Smooth muscle cell (in vitro differentiated cells): Measurements from ENCODE around the gene CHAMP1. TPM values are rescaled to one million over a fixed set of nuclear protein-coding genes. Genes with fewer than 3 reads are reported as not detected.
A peak's percentile ranks its signal among the peaks of the same experiment; 100 is the strongest.

Experiments used
- DNase-seq: peaks from one replicate; lab custom pipeline; 2025; ENCODE audit not compliant: unreplicated experiment; lab: John Stamatoyannopoulos, UW
- H2AFZ ChIP-seq: fragments of 200-600 bp; sonication (generic); 2 replicates; pipeline ENCODE4 v1.6.0; 2016; ENCODE audit warnings: antibody characterized with exemption, low read depth, mild to moderate bottlenecking
- H3F3A ChIP-seq: fragments of 200-600 bp; sonication (generic); 2 replicates; pipeline ENCODE4 v1.6.0; 2017; ENCODE audit warnings: antibody characterized with exemption, low read depth
- H3K27ac ChIP-seq: fragments of 200-600 bp; sonication (generic); 2 replicates; pipeline ENCODE4 v1.5.1; 2016; ENCODE audit warnings: low read depth, mild to moderate bottlenecking
- H3K27me3 ChIP-seq: fragments of 200-600 bp; sonication (generic); 2 replicates; pipeline ENCODE4 v1.6.1; 2016; ENCODE audit warnings: low read depth, mild to moderate bottlenecking
- H3K36me3 ChIP-seq: fragments of 200-600 bp; sonication (generic); 2 replicates; pipeline ENCODE4 v1.5.1; 2016; ENCODE audit warnings: low read depth
- H3K4me1 ChIP-seq: fragments of 200-600 bp; sonication (generic); 2 replicates; pipeline ENCODE4 v1.5.1; 2016; ENCODE audit warnings: low read depth
- H3K4me2 ChIP-seq: fragments of 200-600 bp; sonication (generic); 2 replicates; pipeline ENCODE4 v1.6.0; 2016; ENCODE audit warnings: mild to moderate bottlenecking
- H3K4me3 ChIP-seq: fragments of 200-600 bp; sonication (generic); 2 replicates; pipeline ENCODE4 v1.5.1; 2016; ENCODE audit warnings: mild to moderate bottlenecking
- H3K79me2 ChIP-seq: fragments of 200-600 bp; sonication (generic); 2 replicates; pipeline ENCODE4 v1.6.0; 2016; ENCODE audit warnings: low read depth, mild to moderate bottlenecking
- H3K9ac ChIP-seq: fragments of 200-600 bp; sonication (generic); 2 replicates; pipeline ENCODE4 v1.6.0; 2016; ENCODE audit warnings: low read depth
- H3K9me3 ChIP-seq: fragments of 200-600 bp; sonication (generic); replicated peaks from 2 replicates; pipeline ENCODE4 v1.5.1; 2016; ENCODE audit warnings: low read depth
- H4K20me1 ChIP-seq: fragments of 200-600 bp; sonication (generic); 2 replicates; pipeline ENCODE4 v1.6.0; 2016; ENCODE audit warnings: low read depth
- WGBS: methylation state at CpG from one replicate; pipeline ENCODE4 v1.1.7; 2016; ENCODE audit warnings: low lambda C conversion rate; 5-methylcytosine and 5-hydroxymethylcytosine counted together
- polyA plus RNA-seq: library from polyadenylated mRNA; unstranded; fragments of >200 nt; fragmentation: Nextera tagmentation; extraction: Ambion mirVana; gene quantifications from 2 replicates; pipeline ENCODE4 v1.2.1, GENCODE V29; 2016
- total RNA-seq: library from RNA; depleted of rRNA; stranded (reverse); fragments of >200 nt; gene quantifications from 2 replicates; pipeline ENCODE4 v1.2.3, GENCODE V29; 2014
- TF ChIP-seq, protein P1 (sequence below): fragments of 200-600 bp; sonication (generic); IDR thresholded peaks from 2 replicates; pipeline ENCODE4 v1.5.1; 2017; ENCODE audit warnings: borderline replicate concordance, mild to moderate bottlenecking, antibody characterized with exemption; ENCODE audit not compliant: insufficient read depth, poor library complexity, severe bottlenecking

CHAMP1 gene
- total and polyA plus RNA-seq, 2 experiments from 2014 or later = 12.1 to 20.6 TPM

DNA sequence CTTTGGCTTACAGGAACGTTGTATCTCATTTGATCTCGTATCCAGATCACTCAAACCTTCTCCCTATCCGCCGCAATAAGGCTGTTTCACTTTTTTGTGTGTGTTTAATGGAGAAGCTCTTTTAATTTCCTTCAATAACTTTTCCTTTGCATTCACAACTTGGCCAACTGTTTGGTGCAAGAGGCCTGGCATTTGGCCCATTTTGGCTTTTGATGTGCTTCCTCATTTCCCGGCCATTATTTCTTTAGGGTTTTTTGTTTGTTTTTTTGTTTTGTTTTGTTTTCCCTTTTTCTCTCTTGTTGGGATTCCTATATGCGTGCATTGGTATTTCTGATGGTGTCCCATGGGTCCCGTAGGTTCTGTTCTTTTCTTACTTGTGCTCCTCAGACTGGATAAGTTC is 39.0 kb upstream of the CHAMP1 start:
- no peak overlapping the region for H3K9ac ChIP-seq
- no peaks in the 10 kb centered on the region for H3K27me3 ChIP-seq
- WGBS = 98% methylated on average over 7 of the region's 7 CpGs
- H3K9me3 ChIP-seq = no peaks in the 10 kb centered on the region
- no peaks in the 10 kb centered on the region for H4K20me1 ChIP-seq
- H3K4me3 ChIP-seq = no peak overlapping the region
- no peak overlapping the region for H3K27ac ChIP-seq
- H3K4me1 ChIP-seq = peaks cover 7% of the 10 kb centered on the region
- H3F3A ChIP-seq = peaks cover 14% of the 10 kb centered on the region
- TF ChIP-seq, protein P1, sequence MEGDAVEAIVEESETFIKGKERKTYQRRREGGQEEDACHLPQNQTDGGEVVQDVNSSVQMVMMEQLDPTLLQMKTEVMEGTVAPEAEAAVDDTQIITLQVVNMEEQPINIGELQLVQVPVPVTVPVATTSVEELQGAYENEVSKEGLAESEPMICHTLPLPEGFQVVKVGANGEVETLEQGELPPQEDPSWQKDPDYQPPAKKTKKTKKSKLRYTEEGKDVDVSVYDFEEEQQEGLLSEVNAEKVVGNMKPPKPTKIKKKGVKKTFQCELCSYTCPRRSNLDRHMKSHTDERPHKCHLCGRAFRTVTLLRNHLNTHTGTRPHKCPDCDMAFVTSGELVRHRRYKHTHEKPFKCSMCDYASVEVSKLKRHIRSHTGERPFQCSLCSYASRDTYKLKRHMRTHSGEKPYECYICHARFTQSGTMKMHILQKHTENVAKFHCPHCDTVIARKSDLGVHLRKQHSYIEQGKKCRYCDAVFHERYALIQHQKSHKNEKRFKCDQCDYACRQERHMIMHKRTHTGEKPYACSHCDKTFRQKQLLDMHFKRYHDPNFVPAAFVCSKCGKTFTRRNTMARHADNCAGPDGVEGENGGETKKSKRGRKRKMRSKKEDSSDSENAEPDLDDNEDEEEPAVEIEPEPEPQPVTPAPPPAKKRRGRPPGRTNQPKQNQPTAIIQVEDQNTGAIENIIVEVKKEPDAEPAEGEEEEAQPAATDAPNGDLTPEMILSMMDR = no peak
- H3K4me2 ChIP-seq = no peak overlapping the region
- no peaks in the 10 kb centered on the region for H3K79me2 ChIP-seq
- peaks cover 10% of the 10 kb centered on the region for H3K36me3 ChIP-seq
- no peak for DNase-seq
- H2AFZ ChIP-seq = no peak overlapping the region

DNA sequence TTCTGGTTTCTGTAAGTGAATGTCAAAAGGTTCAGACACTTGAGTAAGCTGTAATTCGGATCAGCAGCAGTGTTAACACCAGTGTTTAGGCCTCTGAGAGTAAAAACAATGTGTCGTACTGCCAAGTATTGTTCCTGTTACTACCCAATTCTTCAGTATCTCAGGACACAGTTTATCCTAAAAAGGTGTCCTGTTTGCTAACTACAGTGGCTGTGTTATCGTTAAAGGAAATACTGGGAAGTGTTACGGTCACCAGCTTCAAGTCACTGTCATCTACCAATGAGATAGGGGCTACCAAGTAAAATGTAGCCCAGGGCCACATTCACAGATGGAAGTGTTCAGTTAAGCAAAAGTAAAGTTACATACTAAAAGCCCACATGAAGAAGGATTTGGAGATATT is 35.2 kb upstream of the CHAMP1 start:
- Histone ChIP-seq H3K4me1 (peaks cover 20% of the 10 kb centered on the region), H2AFZ (no peak overlapping the region), H3K4me3 (no peak overlapping the region), H3K9ac (no peak overlapping the region), H3K79me2 (peaks cover 20% of the 10 kb centered on the region), H3K27me3 (no peaks in the 10 kb centered on the region), H3K9me3 (no peaks in the 10 kb centered on the region), H3K27ac (peak overlapping the region; percentile 99), H3K36me3 (no peaks in the 10 kb centered on the region), H4K20me1 (peaks cover 4% of the 10 kb centered on the region), H3F3A (peaks cover 18% of the 10 kb centered on the region), H3K4me2 (no peak overlapping the region)
- no peak for DNase-seq
- TF ChIP-seq, protein P1 = no peak
- whole genome bisulfite sequencing = 89% methylated on average over 4 of the region's 4 CpGs

DNA sequence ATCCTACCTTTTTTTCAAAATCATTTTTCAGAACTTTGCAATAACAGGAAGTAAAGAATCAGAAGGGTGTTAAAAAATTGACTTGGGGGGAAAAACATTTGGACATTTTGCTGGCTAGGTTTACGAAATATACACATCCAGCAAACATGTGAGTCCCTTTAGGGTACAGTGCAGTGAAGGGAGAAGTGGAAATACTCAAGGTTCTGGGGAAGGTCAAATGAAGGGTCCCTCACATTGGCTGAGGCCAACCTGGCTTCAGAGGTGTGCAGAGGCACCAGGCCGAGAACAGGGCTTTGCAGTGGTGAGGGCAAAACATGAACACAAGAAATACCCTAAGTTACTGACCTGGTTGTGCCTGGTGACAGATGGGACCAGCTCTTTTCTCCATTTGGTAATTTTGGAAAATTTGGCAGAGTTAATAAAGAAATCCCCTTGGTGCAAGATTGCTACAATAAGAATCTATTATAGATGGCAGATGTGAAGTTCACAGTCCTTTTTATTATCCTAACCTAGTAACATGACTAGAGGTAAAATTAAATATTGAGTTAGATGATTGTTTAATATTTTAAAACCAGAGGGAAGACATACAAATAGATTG is 34.4 kb upstream of the CHAMP1 start:
- peak overlapping the region; percentile 70 for H3K4me3 ChIP-seq
- TF ChIP-seq, protein P1 = no peak
- H3K27me3 ChIP-seq = no peaks in the 10 kb centered on the region
- no peak for DNase-seq
- H3F3A ChIP-seq = peaks cover 18% of the 10 kb centered on the region
- H3K9ac ChIP-seq = no peak overlapping the region
- H3K4me1 ChIP-seq = peaks cover 20% of the 10 kb centered on the region
- no peaks in the 10 kb centered on the region for H3K9me3 ChIP-seq
- no peaks in the 10 kb centered on the region for H3K36me3 ChIP-seq
- H2AFZ ChIP-seq = no peak overlapping the region
- H3K4me2 ChIP-seq = peak overlapping the region; percentile 89
- peaks cover 4% of the 10 kb centered on the region for H4K20me1 ChIP-seq
- peaks cover 27% of the 10 kb centered on the region for H3K79me2 ChIP-seq
- H3K27ac ChIP-seq = peak overlapping the region; percentile 99
- 95% methylated on average over 2 of the region's 2 CpGs for WGBS
